LHCN-M2 (cell line): ENCODE results near the gene SORCS2. TPM values are rescaled to one million over a fixed set of nuclear protein-coding genes. Genes with fewer than 3 reads are reported as not detected.

ENCODE experiments used
- DNase-seq: peaks from one replicate; pipeline ENCODE4 v3.0.0-alpha.2; 2012; ENCODE audit warnings: low read depth
- total RNA-seq: library from RNA; depleted of rRNA; stranded (reverse); fragments of >200 nt; gene quantifications from 2 replicates; pipeline ENCODE4 v1.2.3, GENCODE V29; 2014

Gene SORCS2
- total RNA-seq, 1 experiment from 2014 or later: 0.52 TPM

DNA sequence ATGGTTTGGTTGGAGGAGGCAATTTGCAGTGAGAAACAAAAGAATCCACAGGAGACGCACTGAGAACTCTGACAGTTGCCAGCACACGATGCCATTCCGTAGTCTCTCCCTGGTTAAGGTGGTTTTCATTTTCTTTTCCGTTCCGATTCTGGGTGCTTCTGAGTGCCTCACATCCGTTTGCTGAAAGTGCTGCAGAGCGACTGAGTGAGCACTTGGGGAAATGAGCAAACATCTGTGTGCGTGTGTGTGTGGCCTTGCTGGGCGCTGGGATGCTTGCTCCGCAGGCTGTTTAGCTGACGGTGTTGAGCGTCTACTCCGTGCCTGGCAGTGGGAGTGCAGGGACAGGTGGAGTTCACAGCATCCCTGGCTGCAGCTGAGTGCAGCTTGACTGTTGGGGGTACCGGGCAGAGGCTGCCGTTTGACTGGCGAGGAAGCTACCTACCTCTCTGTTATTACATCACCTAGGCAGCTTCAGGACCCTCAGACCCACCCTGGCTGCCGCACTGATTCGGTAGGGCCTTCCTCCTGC, 49.3 kb downstream of the SORCS2 start:
- DNase-seq: no peak

DNA sequence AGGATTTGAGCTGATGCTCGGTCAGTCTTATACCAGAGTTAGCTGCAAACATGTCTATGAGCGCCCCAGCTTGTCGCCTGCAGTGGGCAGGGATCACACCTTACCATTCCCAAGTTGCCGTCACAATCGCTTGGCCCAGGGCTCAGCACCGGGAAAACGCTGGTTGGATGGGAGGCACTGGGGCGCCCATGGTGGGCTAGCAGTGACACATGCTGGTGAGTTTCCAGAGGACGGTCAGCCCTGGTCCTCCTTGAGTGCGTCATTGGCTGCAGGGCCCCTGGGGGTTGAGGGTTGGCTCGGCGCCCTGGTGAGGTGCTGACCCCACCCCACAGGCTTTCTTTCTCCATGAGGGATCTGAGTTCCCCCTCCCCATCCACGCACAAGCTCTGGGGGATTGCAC, 50.4 kb downstream of the SORCS2 start:
- no peak for DNase-seq

DNA sequence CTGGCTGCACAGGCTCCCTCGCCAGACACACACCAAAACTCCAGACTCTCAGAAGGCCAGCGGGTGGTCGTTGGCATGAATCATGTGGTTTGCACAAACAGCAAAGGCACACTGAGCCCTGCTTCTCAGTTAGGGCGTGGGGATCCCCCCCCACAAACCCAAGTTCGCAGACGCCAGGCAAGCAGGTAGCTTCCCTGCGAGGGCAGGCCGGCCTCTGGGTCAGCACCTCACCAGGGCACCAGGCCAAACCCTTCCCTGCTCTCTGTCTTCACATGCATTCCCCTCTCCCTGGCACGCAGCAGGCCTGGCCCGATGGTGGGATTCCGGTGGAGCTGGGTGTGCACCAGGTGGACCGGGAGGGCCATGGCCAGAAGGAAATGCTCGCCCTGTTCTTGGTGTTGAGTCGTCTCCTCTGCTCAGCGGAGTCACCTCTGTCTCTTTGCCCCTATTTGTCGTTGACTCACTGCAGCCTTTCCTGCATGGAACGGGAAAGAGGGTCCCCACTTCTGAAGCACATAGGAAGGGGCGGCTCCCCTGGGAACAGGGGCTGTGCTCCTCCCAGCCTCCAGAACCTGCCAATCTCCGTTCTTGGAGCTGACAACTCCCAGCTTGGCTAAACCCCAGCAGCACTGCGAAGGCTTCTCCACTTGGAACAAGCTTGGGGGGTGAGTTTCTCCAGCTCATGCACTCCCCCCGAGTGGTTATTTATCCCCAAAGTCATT, 51.4 kb downstream of the SORCS2 start:
- no peak for DNase-seq

DNA sequence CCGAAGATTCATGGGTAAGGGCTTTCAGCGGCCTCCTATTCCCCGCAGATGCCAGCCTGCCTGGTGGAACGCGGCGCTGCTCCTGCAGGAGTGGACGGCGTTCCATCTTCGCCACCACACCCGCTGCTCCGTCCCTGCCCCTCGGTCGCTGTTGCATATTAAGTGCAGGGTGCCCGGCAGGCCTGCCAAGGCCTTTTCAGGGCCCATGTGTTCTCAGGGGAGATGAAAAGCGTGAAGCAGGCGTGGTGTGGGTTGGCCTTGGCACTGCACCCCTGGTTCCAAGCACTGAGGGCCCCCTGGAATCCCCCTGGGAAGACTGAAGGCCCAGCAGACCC, 52.0 kb downstream of the SORCS2 start:
- no peak for DNase-seq

DNA sequence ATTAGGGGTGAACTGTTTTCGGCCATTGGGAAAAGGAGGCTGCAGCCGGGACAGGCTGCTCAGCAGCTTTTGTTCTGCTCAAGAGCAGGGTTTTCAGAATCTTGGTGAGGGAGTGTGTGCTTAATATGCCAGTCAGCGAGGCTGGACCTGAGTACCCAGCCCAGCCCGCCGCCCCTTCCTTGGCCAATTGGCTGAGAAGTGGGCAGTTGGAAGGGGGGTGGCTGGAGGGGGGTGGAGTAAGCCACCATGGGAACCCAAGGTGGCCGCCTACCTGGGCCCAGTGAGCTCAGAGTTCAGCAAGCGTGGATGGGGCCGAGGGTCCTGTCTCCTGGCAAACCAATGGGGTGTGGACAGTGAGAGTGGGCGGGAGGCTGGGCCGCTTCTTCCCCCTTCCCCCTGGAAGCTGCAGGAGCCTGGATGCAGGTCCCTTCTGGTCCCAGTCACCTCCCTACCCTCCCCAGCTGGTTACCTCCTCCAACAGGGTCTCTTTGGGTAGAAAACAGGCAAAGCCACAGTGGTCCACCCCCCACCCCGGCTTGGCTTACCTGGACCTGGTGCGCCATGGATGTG, 52.5 kb downstream of the SORCS2 start:
- no peak for DNase-seq

DNA sequence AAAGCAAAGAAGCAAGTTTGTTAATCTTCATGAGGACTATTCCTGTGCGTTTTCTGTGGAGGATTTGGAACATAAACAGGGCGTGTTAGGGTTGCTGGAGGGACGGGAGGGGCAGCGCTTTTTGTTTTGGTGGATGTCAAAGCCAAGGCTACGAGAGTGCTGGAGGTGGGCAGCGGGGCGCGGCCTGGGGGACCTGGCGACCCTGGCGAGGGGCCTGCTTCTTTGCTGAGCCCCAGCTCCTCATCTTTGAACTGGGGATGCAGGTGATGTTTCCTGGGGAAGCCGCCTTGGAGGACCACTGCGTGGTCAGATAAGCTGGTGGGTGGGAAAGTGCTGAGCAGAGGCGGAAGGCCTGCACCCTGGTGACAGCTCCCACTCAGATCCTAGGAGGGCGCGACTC, 55.2 kb downstream of the SORCS2 start:
- no peak for DNase-seq

DNA sequence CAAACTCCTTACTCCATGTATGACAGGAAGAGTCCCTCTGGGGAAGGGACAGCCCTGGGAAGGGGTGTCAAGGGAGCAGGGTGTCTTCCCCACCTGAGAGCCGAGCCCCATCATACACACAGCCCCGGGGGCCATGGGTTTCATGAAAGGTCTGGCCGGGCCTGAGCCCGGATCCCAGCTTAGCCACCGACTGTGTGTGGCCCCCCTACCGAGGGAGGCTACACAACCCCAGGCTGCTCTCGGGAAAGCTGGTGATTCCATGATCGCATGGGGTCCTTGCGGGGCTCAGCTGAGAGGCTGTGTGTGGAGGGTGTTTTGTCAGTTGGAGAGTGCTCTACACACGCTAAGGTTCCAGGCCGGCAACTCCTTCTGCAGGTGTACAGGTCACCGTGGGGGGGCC, 55.6 kb downstream of the SORCS2 start:
- no peak for DNase-seq

DNA sequence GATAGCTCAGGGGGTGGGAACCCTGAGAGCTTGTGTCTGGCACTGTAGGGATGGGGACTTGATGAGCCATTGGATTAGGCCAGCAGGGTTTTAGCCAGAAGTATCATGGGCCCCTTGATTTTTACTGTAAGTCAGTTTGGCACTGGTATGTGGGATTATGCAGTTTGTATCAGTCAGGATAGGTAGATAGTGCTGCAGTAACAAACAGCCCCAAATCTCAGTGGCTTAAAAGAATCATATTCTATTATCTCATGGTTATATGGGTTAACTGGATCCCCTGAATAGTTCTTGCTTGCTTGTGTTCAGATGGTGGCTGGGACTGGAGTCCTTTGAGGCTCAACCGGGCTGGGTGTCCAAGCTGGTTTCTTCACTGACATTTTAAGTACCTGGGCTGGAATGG, 56.5 kb downstream of the SORCS2 start:
- DNase-seq: no peak

DNA sequence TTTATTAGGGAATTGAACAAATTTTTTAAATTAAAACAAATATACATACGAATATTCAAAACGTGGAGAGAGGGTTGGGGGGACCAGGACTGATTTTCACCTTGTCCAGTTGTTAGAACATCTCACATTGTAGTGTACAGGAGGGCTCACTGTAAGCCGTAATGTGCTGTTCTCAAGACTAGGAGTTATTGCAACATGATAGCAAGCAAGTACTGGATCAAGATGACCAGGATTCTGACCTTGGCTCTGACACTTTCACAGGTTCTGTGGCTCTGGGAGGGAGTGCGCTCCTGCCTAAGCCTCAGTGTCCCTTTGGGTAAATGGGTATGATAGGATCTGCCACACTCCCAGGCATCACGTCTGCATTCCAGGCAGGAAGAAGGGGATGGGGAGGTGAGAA, 59.0 kb downstream of the SORCS2 start:
- DNase-seq: no peak

DNA sequence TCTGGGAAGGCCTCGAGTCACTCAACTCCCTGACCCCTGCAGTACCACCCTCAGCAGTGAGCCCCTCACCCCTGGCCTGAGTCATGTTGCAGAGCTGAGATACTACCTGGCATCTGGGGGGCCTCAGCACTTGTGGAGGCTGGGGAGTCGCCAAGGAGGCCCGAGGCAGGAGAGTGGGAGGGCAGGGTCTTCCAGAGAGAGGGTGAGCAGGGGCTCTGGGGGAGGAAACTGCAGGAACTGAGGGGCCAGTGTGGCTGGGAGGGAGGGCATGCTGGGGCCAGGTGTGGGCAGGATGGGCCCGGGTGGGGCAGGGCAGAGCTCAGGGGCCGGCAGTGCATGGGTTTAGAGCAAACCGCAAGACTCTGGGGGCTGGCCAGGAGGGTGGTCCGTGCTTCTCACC, 59.7 kb downstream of the SORCS2 start:
- DNase-seq: no peak

DNA sequence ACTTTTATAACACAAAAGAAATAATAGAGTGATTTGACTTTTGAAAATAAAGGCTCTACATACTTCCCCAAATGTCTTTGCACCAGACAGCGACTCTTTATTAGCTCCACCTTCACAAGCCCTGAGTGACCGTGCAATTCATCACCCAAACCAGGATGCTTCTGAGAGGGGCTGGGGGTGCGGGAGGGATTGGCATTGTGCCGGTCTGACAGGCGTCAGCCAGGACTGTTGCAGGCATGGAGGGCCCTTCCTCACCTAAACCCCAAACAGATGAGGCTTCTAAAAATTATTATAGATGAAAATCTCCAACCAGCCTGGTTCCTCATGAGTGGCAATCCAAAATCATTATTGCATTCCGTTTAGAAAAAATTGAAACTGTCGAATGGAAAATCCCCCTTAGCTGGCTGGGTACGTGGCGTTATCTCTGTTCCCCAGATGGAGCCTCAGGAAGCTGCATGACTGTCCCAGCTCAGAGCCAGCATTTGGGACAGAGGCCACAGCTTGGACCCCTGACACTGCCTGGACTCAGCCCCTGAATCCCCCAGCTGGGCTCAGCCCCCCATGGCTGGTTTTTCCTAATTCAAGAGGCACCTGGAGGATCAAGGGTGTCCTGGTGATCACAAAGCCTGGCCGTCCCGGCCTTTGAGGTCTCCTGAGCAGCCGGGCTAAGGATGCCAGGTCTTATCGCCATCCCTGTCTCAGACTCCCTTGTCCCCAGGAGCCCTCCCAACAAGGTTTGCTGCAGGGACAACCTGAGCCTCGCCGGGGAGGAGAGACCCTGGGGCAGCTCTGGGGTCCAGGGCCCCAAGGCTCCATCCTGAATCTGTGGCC, 60.4 kb downstream of the SORCS2 start:
- DNase-seq: no peak

DNA sequence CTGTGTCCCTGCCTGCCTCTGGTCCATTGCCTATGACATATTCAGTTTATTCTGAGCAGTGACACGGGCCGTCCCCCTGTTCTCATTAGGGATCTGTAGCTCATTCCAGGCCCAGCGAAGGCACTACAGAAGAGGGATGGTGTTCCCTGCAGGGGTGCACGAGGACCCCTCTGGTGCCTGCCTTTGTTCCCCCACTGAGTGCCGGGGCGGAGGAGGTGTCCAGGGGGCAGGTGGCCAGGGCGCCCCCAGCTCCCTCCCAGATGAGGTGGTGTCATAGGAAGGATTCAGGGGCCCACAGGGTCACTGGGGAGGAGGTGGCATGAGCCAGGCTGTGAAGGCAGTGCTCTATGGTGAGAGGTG, 61.0 kb downstream of the SORCS2 start:
- no peak for DNase-seq

DNA sequence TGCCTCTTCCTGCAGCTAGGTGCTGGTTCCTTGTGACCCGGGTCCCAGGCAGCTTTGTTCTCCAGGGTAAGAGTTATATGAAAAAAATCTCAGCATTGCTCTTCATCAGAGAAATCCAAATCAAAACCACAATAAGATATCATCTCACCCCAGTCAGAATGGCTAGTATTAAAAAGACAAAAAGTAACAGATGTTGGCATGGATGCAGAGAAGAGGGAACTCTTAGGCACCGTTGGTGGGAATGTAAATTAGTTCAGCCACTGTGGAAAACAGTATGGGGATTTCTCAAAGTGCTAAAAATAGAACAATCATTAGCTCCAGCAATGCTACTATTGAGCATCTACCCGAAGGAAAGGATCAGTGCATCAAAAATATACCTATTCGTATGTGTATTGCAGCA, 61.5 kb downstream of the SORCS2 start:
- DNase-seq: peak; percentile 72

DNA sequence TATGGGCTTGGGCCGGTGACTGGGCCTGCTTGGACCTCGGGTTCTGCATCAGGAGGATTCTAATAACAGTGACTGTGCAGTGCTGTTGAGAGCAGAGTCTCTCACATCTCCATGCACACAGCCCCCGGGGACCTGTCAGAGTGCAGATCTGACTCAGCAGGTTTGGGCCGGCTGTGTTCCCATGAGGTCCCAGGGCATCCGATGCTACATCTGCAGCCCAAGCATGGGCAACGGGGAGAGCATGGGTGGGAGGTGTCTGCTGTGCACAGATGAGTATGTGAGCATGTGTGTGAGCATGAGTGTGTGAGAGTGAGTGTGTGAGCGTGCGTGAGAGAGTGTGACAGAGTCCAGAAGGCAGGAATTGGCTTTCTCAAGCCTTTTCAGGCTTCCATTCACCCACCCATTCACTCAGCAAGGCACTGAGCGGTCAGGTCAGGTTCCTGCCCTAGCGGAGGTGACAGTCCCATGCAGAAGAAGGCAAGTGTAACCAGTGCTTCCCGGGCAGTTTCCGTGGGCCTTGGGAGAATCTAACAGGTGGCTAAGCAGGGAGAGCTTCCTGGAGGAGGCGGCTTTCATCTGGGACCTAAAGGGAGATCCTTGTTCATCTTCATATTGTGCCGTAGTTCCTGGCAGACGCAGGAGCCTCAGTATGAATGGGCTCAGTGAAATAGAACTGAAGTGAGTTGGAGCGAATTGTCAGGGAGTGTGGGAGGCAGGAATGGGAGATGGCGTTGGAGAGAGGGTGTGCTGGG, 62.6 kb downstream of the SORCS2 start:
- peak; percentile 79 for DNase-seq

DNA sequence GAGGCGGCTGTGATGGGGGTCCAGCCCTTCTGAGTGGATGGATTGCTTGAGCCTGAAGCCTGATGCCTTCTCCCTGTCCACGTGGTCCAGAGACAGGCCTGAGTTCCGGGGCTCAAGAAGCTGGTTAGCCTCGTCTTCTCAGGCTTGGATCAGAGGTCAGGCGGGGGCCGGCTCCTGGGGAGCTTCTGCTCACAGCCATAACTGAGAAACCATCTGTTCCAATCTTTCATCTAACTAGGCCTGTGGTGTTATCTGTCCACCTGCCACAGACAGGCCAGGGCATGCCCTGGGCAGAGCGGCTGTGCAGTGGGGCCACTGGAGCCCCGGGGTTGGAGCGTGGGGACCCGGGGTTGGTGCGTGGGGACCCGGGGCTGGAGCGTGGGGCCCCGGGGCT, 63.1 kb downstream of the SORCS2 start:
- DNase-seq: peak; percentile 84

DNA sequence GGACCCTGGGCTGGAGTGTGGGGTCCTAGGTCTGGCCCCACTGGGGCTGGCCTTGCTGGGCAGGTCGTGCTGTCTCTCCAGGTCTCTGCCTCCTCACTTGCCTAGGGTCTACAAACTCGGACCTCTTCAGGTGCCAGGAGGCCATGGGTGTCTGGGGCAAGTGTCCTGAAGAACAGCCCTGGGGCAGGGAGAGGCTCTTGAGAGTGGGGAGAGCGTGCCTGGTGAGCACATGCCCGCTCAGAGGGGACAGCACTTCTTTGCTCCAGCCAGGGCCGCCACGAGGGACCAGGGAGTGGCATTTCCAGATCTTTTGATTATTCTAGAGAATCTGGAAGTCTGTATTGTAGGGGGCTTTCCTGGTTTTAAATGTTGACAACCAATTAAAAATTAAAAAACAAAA, 63.7 kb downstream of the SORCS2 start:
- DNase-seq: no peak

DNA sequence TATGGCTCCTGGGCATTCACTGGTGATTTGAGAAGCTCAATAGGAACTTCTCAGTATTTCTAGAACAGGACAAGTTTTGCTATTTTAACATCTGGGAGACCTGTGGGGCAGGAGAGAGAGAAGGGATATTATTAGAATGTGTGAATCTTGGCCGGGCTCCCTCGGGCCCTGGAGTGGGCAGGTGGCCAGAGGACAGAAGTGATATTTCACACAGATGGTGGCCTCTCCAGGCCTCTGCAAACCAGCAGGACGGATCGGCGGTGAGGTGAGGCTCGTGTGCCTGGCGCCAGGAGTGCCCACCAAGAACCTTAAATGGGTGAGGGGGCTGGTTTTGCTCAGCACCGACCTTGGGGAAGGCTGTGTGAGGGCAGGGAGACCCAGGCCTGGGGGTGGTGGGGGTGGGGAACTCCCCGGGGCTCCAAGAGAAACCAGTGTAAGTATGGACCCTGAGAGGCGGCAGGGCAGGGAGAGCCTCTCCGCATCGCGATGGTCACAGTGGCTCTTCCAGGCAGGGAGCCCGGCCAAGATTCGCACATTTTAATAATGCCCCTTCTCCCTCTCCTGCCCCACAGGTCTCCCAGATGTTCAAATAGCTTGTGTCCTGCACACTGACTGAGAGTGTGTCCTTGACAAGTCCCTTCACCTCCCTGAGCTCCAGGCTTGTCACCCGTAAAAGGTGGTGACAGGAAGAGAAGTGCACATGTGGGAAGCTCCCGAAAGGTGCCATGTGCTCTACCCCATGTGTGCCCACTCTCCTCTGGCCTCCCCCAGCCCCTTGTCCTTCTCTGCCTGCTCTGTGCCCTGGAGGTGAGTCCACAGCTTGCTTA, 64.9 kb downstream of the SORCS2 start:
- DNase-seq: peak; percentile 68

DNA sequence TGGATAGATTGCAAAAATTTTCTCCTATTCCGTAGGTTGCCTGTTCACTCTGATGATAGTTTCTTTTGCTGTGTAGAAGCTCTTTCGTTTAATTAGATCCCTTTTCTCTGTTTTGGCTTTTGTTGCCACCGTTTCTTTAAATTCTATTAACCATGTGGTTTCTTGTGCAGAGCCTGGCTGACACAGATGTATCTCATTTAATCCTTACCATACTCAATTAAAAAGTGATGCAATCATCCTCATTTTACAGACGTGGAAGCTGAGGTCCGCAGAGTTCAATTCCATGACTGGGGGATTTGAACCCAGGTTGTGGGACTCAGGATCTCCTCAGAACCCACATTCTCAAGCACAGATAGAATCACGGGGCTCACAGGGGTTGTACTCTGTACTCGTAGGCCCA, 66.7 kb downstream of the SORCS2 start:
- DNase-seq: no peak

DNA sequence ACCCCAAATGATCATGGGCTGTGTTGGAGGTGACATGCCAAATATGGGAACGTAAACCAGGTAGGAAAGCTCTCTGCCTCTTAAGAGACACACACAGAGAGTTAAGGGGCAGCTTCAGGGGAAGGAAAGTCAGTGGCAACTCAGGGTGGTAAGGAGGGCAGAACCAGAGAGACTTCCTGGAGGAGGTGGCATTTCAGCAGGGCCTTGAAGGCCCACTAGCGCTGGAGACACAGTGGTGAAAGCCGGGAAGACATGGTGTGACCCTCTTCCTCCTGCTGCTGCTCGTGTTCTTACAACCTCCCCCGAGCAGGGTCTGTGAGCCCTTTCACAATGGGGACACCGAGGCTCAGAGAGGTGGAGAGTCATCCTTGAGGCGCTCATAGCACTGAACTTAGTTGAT, 68.2 kb downstream of the SORCS2 start:
- DNase-seq: no peak

DNA sequence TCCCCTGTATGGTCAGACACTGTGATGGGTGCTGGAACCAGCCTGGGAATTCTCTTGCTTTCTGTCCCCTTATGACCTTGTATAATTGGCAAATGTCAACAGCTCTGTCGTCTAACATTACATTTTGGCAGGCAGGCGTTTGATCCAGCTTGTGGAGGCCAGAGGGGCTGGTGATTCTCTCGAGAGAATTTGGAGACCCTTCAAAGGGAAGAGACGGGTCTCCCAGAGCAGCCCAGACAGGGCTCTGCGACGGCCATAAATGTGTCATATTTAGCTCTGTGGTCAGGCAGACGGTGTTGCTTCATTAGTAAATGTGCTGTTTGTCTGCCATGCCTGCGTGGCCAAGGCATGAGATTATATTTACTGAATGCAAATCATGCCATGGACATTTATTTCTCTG, 68.7 kb downstream of the SORCS2 start:
- no peak for DNase-seq

DNA sequence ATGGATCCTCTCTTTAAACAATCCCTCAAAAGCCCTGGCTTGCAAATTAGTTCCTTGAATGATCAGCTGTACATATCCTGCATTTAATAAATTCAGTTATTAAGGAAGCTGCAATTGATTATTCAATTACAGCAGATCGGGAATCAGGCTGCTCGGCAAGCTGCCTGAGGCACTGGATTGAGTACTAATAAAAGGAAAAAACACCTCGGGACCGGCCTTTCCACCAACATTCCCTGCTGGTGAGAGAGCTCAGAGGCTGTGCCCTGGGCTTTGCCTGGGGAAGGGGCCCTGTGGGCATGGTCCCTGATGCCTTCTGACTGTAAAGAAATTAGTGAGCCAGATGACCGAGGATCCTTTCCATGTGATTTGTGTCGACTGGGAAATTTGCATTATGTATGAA, 69.2 kb downstream of the SORCS2 start:
- no peak for DNase-seq
